Hematopoietic multipotent progenitor cell treated with erythropoietin and hydrocortisone succinate and interleukin-3 and kit ligand, for 15 days (in vitro differentiated cells): ENCODE results near the gene ANKS4B.
A peak's percentile ranks its signal among the peaks of the same experiment; 100 is the strongest.
"Not testable (repeated sequence)": the region's sequence is repeated elsewhere in the genome, so short reads cannot be mapped to it uniquely, and the experiment has no call there.

Experiments used
- DNase-seq: peaks from one replicate; pipeline ENCODE4 v3.0.0-alpha.2; 2015; ENCODE audit warnings: low spot score

The ANKS4B gene

GRCh38 chr16:21289789-21290188 is 56.3 kb downstream of the ANKS4B start:
- not testable (repeated sequence) for DNase-seq

DNA sequence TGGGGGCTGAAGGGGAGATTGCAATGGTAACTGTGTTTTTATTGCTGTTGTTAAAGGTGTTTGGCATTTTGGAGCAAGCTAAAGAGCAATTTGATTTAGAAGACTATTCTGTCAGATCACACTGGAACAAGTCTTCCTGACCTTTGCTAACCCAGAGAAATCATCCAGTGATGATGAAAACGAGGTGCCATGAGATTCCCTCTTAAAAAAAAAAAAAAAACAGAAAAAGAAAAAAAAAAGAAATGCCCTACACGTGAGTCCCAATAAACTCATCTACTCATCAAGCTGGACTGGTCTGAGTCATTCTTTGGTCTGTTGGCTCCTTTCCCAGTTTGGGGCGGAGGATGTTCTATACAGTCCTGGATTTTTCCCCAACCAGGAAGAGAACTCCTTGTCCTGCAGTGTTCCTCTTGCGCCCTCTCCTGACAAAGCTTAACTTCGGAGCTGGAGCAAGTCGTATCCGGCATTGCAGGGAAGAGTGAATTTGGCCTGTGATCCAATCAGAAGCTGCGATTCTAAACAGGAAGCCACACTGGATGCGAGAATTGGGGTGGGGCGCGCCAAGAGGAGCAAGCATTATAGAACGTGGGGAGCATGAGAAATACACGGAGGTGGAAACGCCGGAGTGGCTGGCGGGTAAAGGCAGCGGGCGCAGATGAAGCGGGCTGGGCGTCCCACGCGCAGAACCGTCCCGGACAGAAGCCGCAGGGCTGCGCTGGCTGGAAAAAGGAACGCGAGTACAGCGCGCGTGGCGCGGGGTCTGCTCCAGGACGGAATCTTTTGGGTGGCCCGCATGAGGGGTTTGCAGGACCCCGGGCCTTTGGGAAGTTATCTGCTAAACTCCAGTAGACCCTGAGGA is 67.0 kb downstream of the ANKS4B start:
- peak; percentile 77 for DNase-seq

GRCh38 chr16:21301168-21301894 is 67.8 kb downstream of the ANKS4B start:
- DNase-seq = no peak

DNA sequence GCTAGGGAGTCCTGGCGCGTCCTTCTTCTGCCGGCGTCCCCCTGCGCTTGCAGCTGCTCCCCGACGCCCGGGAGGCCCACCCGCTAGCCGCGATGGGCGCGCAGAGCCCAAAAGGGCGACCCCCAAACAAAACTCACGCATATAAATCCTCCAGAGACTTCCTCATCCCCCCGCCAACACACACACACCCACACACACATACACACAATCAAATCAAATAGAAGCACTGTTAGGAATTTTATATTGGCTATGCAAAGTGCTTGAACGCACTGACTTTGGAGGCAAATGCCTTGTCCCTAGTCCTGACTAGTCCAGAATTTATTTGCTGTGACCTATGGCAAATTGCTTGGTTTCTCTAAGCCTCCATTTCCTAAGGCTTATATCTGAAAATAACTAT is 68.4 kb downstream of the ANKS4B start:
- no peak for DNase-seq

DNA sequence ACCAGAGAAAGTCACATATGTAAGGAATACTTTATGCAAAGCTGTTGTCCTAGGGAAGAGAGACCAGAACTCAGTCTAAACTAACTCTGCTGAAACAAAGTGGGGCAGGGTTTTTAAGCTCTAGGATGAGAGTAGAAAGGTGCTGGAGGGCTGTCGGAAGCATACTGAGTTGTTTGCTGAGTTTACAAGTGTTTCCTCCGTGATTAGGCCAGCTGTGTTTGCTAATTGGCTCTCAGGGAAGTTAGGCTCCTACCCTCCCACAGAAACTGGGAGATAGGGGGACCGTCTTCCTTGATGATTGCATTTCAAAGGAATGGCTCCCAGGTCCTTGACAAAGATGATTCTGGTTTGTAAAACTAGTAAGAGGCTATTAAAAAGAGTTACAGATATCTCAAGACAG is 69.0 kb downstream of the ANKS4B start:
- no peak for DNase-seq

GRCh38 chr16:21302898-21303528 is 69.5 kb downstream of the ANKS4B start:
- no peak for DNase-seq
